Measurements from ENCODE around the gene MACROH2A2. TPM values are rescaled to one million over a fixed set of nuclear protein-coding genes. Genes with fewer than 3 reads are reported as not detected.
"Not testable (repeated sequence)": the region's sequence is repeated elsewhere in the genome, so short reads cannot be mapped to it uniquely, and the experiment has no call there.

The MACROH2A2 gene
- total RNA-seq, 1 experiment from 2014 or later: 39.0 TPM

DNA sequence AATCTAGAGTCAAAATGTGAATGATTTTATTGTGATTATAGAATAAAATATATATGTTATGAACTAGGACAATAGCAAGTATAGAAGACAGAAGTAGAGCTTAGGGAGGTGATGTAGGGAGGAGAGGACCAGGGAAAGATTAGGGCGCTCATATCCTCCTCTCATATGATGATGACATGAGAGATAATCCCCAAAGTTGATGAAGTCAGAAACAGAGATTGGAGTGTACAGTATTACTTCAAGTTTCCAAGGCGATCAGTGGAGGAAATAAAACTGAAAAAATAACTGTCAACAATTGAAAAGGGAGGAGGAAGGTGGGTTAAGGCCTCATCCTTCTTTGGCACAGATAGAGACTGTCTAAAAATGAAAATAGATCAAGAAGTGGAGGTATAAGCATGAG lies 14.9 kb downstream of the MACROH2A2 start:
- no peak for DNase-seq (ENCODE audit: low read depth)

- no peak for DNase-seq (ENCODE audit: low read depth)
These were observed 16.3 kb downstream of the MACROH2A2 start for GRCh38 chr10:70068925-70069324.

DNA sequence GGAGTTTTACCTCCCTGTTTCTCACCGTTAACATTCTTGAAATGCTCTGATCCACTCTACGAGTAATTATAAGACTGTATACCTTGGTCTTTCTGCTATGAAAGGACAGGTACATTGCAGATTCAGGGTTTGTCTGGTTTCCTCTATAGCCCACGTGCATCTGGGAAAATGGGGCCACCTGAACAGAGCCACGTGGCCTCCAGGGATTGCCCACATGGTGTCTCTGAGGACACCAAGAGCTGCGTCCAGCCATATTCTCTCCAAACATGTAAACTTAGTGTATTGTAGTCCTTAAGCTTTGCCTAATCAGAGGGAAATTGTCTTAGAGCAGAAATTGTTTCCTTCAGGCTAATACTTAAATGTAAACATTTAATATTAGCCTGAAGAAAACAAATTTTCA lies 16.7 kb downstream of the MACROH2A2 start:
- no peak for DNase-seq (ENCODE audit: low read depth)

- DNase-seq (ENCODE audit: low read depth): no peak
These were observed 18.2 kb downstream of the MACROH2A2 start for GRCh38 chr10:70070834-70071233.

DNA sequence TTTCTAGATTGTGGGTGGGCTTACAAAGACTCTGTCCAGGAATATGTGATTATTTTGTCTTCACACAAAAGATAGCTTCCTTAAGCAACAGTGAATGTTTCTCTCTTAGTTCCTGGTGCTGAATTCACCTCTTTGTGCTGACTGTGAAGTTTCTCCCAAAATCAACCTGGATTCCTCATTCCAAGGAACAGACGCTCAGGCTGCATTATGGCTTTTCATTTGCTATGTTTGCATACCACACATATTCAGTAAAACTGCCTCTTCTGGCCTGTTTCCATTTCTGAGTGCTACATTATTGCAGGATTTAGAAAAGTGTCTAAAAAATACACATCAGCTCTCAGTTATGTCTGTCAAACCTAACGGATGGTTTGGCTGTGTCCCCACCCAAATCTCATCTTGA lies 21.5 kb downstream of the MACROH2A2 start:
- DNase-seq (ENCODE audit: low read depth): no peak

GRCh38 chr10:70074971-70075370 lies 22.3 kb downstream of the MACROH2A2 start:
- no peak for DNase-seq (ENCODE audit: low read depth)

DNA sequence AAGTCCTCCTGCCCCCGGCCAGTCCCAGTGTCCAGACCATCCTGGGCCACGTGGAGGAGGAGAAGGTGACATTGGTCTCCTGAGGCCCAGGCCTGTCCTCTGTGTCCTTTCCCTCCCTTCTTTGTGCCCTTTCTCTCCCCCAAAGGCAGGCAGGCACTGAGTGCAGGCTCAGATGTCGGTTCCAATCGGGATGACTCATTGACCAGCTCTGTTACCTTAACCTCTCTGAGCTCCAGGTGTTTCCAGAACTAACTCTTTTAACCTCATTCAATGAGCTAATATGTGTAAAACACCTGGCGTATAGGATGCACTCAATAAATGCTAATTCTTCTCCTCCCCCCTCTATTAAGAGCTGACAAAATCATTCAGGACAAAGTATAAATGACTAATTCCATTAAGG lies 25.7 kb downstream of the MACROH2A2 start:
- DNase-seq (ENCODE audit: low read depth): no peak

DNA sequence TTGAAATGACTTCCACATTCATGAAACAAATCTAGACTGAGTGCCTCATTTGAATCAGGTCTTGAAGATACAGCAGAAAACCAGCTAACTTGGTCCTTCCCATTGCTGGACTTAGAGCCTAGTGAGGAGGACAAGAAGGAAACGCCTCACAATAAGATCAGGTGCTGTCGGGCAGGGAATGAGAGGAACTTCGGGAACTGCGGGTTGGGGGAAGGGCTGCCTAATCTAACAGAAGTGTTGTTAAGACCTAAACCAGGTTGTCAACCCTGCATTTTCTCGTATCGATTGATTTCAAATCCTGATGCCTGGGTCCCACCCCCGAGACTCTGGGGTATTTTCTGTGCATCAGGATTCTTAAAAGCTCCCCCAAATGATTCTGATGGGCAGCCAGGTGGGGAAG lies 26.3 kb downstream of the MACROH2A2 start:
- DNase-seq (ENCODE audit: low read depth): no peak

GRCh38 chr10:70080789-70081188 lies 28.1 kb downstream of the MACROH2A2 start:
- DNase-seq (ENCODE audit: low read depth): not testable (repeated sequence)

GRCh38 chr10:70084189-70084588 lies 31.5 kb downstream of the MACROH2A2 start:
- no peak for DNase-seq (ENCODE audit: low read depth)

- no peak for DNase-seq (ENCODE audit: low read depth)
These were observed 33.4 kb downstream of the MACROH2A2 start for GRCh38 chr10:70085975-70086613.

GRCh38 chr10:70087616-70088307 lies 35.1 kb downstream of the MACROH2A2 start:
- no peak for DNase-seq (ENCODE audit: low read depth)

DNA sequence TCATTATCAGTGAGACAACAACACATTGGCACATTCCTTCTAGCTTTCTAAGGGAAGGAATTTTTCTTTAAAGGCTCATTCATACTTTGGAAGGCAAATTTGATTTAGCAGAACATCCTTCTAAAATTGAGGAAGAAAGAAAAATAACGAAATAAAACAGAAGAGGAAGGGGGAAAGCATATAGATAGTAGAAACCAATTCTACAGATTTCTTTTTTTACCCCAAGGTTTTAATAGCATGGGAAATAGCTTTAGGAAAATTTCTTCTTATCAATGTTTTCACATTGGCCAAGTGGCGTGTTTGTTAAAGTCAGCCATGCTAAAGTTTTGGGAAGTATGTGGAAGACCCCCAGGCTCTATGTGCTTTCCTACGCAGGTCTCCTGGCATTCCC lies 35.7 kb downstream of the MACROH2A2 start:
- no peak for DNase-seq (ENCODE audit: low read depth)

DNA sequence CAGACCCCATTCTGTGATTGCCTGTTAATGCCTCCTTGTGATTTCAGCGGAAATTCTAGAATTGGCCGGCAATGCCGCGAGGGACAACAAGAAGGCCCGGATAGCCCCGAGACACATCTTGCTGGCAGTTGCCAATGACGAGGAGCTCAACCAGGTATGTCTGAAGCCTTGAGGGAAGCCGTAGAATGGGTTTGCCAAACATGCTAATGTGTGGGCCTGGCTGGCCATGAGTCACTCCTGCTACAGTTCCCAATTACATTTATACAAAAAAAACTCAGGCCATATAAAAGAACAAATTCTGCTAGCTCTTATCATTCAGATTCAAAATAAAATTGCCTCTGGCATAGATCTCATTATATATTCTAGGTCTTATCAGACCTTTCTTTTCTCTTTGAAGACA lies 37.4 kb downstream of the MACROH2A2 start:
- DNase-seq (ENCODE audit: low read depth): no peak

GRCh38 chr10:70090951-70091350 lies 38.3 kb downstream of the MACROH2A2 start:
- no peak for DNase-seq (ENCODE audit: low read depth)

GRCh38 chr10:70092389-70092718 lies 39.7 kb downstream of the MACROH2A2 start:
- DNase-seq (ENCODE audit: low read depth): no peak

DNA sequence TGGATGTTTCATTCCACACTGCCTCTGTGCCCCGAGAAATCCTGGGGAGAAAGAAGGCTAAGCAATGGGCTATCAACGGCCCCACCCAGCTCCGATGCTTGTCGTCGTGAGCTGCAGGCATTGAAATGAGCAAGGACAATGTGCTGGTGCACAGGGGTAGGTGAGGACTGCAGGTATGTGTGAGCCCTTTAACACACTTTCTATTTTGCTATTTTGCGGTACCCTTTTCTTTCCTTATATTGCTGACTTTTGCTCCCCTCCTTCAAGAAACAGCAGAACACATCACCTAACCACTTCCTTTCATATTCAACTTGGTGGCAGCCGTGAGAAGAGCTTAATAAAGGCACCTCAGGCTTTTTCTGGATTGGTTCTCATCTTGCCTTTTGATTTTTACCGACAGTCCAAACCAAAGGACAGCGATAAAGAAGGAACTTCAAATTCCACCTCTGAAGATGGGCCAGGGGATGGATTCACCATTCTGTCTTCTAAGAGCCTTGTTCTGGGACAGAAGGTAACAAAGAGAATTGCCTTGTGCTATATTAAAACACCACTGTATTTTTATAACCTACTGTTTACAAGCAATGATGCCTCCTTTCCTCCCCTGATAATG lies 40.8 kb downstream of the MACROH2A2 start:
- DNase-seq (ENCODE audit: low read depth): no peak

DNA sequence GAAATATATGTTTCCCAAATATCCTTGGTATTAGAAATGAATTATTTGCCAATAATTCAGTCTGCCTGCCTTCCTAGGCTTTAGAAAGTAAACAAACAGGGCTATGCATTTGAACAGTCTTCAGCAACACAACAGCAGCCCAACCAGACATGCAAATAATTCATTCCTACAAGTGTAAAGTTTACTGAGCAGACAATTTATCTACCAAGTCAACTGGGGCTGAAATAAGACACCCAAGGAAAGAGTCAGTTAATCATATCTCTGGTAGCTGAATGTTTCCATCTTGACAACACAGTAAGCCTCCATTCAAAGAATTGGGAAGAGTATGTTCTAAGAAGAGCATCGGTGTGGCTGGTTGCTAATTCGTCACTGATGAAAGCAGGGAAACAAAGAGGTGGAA lies 41.6 kb downstream of the MACROH2A2 start:
- no peak for DNase-seq (ENCODE audit: low read depth)

DNA sequence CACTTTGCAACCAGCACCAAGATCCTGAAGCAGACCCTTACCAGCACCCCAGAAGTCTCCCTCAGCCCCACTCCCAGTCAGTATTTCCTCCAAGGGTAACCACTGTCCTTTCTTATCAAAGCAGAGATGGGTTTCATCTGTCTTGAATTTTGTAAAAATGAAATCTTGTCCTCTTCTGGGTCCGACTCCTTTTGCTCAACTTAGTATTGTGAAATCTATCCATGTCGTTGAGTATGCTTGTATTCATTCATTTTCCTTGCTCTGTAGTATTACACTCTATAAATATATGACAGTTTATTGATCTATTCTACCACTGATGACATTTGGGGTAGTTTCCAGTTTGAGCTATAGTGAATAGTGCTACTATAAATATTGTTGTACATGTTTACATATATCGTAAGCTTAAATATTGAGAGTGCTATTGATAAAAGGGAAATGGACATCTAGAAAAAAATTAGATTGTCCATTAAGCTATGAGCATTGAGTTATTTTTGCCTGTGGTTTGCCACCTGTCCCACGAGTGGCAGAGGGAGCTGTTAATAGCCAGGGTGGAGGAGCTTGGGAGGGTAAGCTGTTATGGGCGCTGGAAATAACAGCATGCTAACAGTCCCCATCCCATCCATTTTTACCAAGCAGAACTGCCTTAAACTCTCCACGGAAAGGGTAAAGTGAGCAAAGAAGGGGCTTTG lies 43.5 kb downstream of the MACROH2A2 start:
- no peak for DNase-seq (ENCODE audit: low read depth)

GRCh38 chr10:70096705-70097420 lies 44.2 kb downstream of the MACROH2A2 start:
- no peak for DNase-seq (ENCODE audit: low read depth)

DNA sequence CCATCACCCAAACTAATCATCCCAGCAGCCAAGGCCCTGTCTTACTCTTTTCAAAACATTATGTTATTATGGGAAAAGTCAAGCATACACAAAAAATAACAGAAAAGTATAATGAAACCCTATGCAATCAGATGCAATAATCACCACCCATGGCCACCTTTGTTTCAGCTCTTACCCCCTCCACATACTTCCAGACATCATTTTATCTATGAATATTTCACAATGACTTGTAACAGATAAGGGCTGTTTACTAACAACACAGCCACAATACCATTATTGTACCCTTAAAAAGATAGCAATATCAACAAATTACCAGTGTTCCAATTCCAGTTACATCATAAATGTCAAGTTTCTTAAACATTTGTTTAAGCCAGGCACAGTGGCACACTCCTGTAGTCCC lies 44.8 kb downstream of the MACROH2A2 start:
- DNase-seq (ENCODE audit: low read depth): no peak

GRCh38 chr10:70098271-70098670 lies 45.6 kb downstream of the MACROH2A2 start:
- DNase-seq (ENCODE audit: low read depth): no peak
